Pons (tissue), 1 donor: ENCODE data around the gene SFXN3.

Source experiments
- DNase-seq: peaks from one replicate; pipeline ENCODE4 v3.0.0-alpha.2; 2016; ENCODE audit warnings: low spot score

SFXN3 gene

DNA sequence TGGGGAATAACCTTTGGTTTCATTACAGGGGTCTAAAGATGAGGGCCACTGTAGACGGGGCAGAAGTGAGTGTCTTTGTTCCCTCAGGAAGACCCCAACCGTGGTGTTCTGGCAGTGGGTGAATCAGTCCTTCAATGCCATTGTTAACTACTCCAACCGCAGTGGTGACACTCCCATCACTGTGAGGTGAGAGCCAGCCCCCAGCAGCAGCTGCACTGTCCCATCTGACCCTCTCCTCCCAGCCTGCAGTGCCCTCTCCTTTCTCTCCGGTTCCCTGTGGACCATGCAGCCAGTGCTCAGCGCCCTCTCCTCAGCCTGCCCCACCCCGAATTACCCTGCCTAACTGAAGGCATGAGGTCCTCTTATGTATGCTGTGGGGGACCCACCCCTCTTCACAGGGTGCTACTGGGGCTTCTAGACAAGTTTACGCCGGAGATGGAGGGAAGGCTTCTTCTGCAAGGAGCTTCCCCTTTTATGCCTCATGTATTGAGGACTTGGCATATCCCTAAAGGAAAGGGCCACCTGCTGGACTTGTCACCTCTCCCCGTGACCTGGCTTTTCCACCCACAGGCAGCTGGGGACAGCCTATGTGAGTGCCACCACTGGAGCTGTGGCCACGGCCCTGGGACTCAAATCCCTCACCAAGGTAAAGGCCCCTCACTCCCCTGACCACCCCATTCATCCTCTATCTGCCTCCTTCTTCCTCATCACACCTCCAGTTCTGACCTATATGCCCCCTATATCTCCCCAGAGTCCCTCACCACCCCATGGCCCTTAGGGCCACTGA is 5.1 kb downstream of the SFXN3 start:
- DNase-seq, result no peak

DNA sequence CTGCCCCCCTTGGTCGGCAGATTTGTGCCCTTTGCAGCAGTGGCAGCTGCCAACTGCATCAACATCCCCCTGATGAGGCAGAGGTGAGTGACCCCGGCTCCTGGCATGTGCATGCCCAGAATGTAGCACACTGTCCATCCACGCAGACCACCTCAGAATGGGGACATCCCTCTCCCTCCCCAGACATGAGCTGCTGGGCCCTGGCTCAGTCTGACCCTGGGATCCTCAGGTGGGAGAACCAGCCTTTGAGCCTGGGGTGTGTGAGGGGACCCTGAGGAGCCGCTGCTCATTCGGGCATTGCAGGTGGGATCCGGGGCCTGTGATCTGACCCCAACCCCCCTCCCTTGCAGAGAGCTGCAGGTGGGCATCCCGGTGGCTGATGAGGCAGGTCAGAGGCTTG is 5.7 kb downstream of the SFXN3 start:
- DNase-seq, result no peak

DNA sequence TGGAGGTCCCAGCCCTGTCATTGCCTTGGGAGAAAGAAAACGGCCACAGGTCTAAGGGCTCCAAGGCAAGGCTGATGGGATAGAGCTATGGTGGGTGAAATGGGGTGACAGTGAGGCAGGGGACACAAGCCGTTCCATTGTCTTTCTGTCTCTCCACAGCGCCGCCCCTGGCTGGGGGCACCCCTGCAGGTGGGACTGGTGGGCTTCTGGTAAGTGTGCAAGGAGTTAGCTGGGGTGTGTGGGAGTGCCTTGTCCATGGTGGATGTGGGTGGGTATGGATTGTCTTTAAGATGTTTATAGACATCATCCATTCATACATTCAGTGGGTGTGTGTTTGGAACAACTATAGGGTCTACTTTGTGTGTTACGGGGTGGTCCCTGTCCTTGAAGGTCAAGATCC is 7.5 kb downstream of the SFXN3 start:
- DNase-seq, result no peak

DNA sequence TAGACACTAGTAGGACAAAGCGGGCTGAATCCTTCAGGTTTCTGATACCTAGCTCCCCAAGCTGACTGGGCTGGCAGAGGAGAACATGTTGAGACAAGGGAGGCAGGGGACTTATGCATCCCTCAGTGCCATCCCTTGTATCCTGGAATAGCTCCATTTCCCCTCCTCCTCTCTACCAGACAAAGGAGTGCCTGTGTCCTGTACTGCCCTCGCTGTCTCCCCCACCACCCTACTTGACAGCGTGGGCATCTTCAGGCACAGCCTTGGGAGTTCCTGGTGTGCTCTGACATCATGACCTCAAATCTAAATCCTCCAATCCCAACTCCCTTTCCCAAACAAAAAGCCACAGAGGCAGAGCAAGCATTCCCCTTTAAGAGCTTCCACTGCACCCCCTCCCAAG is 9.0 kb downstream of the SFXN3 start:
- peak; percentile 84 for DNase-seq

DNA sequence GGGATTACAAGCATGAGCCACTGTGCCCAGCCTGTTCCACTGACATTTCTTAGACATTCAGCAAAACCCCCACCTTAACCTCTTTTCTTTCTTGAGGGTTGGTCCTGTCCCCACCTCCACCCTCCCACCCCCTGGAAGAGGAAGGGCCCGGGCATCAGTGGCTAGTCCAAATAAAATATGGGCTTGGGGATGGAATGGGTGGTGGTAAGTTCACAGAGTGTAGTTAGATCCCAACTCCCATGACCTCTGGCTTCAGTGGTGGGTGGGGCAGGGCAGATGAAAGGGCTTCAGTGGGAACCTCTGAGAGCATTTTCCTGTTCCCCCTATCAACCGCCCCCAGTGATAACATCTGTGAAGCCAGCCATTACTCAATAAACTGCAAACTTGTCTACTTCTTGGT is 9.8 kb downstream of the SFXN3 start:
- no peak for DNase-seq

DNA sequence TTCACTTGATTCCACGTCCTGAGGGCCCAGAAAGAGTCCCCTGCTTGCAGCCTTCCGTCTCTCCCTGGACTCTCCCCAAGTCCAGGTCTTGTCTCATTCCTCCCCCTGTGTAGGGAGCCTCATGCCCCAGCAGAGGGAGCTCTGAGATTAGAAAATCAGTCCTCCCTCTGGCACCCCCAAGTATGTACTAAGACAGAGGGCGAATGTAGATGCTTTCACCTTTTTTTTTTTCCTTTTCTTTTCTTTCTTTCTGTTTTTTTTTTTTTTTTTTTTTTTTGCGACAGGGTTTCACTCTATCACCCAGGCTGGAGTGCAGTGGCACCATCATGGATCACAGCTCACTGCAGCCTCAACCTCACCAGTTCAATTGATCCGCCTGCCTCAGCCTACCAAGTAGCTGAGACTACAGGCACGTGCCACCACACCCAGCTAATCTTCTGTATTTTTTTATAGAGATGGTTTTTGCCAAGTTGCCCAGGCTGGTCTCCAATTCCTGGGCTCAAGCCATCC is 10.3 kb downstream of the SFXN3 start:
- DNase-seq, result peak; percentile 96

DNA sequence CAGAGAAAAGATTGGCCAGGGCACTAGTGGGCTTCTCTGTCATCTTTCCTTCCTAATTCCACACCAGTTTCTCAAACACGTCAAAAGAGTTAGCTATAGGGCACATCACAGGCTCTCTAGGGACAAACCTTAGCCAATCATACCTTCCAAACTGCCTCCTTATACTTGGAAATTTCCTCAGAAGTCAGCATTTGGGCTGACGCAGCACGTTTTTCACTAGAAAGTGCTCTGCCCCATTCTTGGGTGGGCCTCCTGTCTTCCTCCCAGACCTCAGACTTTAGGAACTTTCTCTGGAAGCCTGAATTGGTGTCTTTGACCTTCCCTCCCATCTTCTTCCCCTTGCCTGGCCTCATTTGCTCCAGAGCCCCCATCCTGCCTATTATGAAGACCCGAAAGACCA is 11.1 kb downstream of the SFXN3 start:
- DNase-seq, result no peak

DNA sequence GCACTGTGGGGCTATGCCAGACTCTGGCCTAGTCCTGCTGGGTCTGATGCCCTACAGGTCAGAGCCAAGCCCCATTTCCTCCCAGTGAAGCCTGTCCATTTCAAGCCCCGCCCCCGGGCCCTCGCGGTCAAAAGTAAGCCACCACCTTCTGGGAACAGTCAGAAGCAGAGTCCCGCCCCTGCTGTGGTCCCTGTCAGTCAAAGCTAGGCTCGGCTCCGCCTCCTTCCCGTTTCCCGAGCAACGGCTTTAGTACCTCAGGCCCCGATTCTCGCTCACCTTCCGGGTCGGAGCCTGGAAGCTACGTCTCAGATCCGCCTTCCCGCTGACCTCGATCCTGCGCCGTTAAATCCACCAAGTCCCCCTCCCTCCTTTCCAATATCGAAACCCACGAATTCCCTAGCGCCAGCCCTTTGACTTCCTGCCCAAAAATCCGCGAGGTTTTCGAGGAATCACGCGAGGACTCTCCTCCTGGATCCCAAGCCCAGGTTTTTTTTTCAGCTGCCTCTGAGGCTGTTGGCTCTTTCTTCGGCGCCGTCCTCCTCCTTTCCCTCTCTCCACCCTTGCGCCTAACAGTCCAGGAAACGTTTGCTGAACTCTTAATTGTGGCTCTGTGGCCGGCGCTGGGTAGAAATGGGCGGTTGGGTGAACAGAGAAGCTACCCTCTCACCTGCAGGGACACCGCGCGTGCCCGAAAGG is 11.8 kb downstream of the SFXN3 start:
- peak; percentile 90 for DNase-seq

DNA sequence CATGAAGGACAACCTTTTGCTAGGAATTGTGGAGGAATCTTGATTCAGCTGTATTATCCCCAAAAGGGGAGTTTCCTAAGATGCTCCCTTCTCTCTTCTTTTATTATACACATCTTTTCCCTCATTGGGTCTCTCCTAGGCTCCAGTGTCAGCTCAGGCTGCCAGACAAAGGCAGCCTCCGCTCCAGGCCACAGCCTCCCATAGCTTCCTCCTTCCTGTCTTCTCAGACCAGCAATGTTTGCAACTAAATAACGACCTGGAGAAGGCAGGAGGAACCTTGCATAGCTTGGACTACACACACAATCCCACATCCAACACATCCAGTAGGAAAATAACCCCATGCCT is 12.3 kb downstream of the SFXN3 start:
- DNase-seq, result no peak

DNA sequence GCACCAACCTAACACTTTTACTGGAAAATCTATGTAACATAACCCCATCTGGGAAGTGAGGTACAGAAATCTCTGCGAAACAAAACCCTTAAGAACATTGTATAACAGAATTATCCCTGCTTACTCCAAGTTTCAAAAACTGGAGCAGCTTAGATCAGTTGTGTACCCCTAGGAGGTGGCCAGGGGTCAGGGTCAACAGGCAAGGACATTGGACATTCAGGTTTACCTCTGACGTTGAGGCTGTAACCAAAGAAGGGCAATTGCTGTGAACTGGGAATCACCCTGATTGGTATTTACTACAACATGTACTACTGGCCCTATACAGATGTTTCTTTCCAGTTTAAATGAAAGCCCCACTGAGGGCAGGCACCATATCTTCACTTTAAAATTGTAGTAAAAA is 13.1 kb downstream of the SFXN3 start:
- DNase-seq, result no peak

DNA sequence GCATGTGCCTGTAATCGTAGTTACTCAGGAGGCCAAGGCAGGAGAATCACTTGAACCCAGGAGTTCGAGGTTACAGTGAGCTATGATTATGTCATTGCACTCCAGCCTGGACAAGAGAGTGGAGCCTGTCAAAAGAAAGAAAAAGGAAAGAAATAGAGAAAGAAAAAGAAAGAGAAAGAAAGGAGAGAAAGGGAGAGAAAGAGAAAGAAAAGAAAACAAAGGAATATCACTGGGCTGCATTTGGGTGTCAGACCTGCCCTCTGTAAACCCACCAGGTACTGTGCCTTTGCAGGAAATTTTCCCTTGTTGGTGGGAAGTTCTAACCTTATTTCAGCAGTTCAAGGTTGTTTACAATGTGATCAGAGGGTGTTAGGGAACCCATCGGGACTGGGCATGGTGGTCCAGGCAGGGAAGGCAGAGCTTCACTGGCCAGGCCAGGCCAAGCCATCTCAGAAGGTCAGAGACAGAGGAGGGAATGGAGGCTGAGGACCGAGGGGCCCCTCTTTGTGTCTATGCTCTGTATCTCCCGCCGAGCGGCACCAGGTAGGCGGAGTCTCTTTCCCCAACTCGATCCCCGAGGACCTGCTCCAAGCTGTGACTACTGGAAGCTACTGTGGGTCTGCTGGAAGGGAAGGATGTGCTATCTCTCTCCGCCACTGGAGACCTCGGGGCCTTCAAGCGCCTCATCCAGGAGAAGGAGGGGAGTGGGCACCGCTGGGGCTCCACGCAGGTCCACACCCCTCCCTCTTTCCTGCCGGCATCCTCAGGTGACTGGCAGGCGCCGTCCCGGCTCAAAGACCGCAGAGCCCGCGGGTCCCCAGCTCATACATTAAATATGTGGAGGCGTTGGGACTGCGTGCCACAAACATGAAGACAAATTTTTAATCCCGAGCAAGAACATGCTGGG is 15.6 kb downstream of the SFXN3 start:
- DNase-seq, result no peak

DNA sequence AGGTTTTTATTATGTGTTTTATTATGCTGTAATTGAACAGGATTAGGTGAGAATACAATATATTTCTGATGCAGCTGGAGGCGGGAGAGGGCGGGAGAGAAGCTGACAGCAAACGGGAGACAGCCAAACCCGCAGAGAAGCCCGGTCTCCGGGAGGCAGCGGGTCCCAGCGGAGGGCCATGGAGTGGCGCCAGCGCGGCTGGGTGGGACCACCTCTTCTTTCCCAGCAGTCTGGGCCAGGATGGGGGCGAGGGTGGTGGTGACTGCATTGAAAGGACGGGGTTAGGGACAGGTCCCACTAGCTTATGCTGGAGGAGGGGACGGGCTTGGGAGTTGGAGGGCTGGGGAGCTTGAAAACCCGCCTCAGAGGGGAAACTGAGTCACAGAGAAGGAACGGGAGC is 16.2 kb downstream of the SFXN3 start:
- no peak for DNase-seq

DNA sequence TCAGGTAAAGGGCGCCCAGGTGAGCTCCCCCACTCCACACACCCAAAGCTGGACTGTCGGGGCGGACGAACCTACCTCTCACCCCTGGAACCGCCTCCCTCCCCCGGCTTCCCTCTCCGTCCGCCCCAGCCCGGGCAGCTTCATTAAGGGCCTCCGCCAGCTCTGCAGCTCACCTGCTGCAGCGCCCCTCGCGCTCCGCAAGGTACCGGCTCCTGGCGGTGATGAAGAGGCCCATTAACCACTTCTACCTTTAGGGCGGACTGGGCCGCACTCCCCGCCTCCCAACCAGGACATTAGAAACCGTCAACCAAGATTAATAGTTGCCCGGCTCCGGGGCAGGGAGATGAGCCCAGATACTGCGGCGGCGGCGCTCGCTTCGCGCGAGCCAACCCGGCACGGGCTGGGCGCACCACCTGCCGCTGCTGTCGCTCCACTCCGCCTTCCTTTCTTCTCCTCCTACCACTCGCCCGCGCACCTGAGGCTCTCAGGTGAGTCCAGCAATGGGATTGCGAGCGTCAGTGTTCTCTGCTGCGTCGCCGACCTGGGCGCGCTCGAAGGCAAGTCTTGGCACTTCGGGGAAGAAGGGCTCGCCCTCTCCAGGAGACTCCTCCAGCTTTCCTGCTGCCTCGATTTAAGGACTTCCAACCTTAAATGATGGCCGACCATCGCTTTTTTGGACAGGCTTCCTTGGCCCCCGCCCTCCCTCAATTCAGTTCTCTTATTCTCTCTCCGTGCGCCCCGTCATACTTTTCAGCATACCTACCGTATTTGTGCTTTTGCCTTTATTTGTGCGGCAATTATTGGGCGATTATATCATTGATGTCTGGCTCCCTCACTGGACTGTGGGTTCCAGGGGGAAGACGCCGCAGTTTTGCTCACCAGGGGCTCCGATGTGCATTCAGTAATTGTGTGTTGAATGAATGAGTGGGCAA is 17.2 kb downstream of the SFXN3 start:
- DNase-seq, result no peak

DNA sequence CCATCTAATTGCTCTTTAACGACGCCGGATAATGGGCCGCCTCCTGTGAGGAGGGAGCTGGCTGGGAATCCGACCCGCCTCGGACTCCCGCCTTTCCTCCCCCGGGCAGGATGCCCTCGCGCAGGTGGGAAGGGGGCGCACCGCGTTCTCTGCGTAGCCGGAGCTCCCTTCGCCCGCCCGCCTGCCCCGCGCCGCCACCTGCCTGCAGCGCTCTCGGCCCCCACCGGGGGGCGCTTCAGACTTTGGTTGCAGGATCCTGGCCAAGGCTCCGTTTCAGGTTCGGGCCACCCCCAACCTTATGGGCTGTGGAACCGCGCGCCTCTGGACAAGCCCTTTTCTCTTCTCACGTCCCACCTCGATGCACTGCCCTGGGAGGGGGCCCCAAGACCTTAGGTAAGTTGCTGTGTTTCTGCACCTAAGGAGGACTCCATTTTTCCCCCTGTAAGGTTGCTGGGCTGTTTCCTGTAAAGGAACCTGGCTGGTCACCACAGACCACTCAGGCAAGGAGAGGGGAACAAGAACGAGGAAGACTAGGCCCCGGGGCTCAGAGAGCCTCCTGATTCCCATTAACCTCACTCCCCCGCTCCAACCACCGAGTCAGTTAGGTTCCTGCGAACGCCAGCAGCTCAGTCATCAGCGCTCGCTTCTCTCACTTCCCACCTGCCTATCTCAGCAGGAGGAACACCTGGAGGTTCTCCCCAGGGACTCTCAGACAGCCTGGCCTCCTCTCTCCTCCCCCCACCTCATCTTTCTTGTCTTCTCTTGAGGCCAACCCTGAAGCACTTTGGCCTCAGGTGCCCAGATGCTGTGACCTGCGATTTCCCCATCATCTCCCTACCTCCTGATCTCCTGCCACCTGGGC is 19.4 kb downstream of the SFXN3 start:
- DNase-seq, result no peak

DNA sequence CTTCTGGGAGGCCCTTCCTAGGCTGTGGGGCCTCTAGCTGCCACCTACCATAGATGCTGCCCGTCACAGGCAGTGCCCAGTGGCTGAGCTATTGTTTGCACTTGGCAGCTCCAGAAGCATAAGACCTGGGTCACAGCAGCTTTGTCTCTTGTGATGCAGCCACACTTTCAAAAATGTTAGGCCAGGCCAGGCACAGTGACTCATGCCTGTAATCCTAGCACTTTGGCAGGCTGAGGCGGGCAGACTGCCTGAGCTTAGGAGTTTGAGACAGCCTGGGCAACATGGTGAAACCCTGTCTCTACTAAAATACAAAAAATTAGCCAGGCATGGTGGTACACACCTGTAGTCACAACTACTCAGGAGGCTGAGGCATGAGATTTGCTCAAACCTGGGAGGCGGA is 21.3 kb downstream of the SFXN3 start:
- DNase-seq, result no peak

DNA sequence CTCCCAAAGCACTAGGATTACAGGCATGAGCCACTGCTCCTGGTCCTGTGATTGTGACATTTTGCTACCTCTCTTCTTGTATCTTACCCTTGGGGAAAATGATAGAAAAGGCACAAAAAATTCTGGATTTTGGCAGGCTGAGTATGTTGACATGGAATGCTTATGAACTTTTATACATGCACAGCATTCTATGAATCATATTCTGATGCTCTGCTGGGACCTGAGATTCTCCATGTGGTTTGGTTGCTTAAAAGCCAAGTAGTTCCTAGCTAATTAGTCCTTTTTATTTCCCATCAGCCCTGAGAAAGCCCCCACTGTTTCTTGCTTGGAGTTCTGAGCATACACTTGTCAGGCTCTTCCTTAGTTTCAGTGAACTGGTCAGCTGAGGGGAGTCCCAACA is 22.5 kb downstream of the SFXN3 start:
- DNase-seq, result no peak

DNA sequence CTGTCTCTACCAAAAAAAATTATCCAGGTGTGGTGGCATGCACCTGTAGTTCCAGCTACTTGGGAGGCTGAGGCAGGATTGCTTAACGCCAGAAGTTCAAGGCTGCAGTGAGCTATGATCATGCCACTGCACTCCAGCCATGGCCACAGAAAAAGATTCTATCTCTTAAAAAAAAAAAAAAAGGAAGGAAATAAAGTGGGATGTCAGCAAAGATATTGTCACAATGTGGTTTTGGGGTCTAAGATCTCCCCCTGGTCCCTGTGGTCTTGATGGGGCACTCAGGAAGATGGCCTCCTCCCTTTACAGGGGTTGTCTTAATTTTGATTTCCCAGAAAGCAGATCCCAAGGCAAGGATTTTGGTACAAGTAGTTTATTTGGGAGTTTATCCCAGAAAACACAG is 23.3 kb downstream of the SFXN3 start:
- no peak for DNase-seq

DNA sequence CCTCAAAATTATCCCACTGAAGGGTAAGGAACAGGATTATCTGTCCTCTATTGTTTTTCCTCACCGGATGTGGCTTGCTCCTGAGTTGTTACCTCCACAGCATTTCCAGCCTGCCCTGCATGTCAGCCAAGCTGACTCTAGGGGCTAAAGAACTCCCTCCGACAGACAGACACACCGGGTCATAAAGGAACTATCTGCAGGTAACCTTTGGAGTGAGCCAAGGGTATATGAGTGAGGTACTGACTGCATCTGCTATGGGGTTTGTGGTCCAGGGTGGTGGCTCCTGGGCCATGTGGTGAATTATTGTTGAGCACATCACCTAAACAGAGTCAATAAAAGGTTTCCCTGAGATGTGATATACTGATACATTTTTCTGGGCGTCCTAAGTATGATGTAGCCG is 23.8 kb downstream of the SFXN3 start:
- DNase-seq, result no peak

DNA sequence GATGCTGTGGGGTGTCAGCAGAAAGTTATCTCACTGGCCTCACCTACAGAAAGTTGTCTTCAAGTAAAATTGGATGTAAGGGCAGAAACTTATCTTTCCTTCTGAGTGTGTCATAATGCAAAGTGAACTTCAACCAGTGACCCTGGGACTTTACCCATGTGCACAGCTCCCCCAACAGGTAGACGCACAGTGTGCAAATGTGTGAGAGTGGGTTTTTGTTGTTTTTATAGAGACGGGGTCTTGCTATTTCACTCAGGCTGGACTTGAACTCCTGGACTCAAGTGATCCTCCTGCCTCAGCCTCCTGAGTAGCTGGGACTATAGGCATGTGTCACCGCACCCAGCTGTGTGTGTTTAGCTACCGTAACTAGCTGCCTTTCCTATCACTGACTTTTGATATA is 24.4 kb downstream of the SFXN3 start:
- DNase-seq, result no peak

DNA sequence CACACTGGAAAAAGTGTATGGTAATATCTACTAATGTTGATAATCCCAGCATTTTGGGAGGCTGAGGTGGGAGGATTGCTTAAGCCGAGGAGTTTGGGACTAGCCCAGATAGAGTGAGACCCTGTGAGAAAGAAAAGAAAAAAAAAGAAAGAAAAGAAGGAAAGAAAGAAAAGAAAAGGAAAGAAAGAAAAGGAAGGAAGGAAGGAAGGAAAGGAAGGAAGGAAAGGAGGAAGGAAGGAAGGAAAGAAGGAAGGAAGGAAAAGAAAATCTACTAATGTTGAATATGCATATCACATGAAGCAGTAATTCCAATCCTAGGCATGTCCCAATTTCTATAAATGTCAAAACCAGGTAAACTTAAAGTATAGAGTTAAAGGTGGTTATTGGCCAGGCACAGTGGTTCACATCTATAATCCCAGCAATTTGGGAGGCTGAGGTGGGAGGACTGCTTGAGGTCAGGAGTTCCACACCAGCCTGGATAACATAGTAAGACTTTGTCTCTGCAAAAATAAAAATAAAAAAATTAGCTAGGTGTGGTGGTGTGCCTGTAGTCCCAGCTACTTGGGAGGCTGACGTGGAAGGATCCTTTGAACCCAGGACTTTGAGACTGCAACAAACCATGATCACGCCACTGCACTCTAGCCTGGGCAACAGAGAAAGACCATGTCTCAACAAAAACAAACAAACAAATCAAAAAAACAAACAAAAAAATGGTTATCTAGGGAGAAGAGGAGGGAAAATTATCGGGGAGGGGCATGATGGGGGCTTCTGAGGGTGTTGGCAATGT is 25.5 kb downstream of the SFXN3 start:
- no peak for DNase-seq
